Panc1 (cell line): ENCODE data around the gene CDK5R1.

Experiments
- CTCF ChIP-seq: fragments of 450-650 bp; IDR thresholded peaks from 2 replicates; pipeline ENCODE4 v1.5.1; 2017; ENCODE audit warnings: mild to moderate bottlenecking
- POLR2AphosphoS5 ChIP-seq: IDR thresholded peaks from 2 replicates; pipeline ENCODE4 v1.6.1; 2012; ENCODE audit warnings: mild to moderate bottlenecking, low read depth, low read length, moderate library complexity

DNA sequence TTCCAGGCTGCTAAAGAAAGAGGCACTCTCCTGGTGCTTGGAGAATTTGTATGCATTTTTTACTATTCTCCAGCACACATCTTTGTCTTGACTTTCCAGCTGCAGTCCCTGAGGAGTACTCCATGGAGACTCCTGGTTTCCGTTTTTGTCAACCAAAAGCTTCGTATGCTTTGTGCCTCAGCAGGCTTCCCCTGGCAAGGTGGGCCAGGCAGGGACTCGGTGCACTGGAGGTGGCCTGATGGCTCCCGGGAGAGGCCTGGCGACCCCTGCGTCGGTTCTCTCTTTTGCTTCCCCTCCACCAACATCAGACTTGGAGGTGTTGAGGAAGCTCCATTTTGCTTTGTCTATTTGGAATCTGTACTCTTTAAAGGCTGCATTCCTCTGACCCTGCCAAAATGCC, 23.7 kb downstream of the CDK5R1 start:
- TF ChIP-seq CTCF: no peak
- no peak for TF ChIP-seq POLR2AphosphoS5
